Measurements from ENCODE around the gene APBB2.

APBB2 gene

GRCh38 chr4:40897557-40898203, 316.7 kb downstream of the APBB2 start:
- DNase-seq (ENCODE audit: low spot score): peak; percentile 72

GRCh38 chr4:40890764-40891163, 323.6 kb downstream of the APBB2 start:
- DNase-seq (ENCODE audit: low spot score): no peak

DNA sequence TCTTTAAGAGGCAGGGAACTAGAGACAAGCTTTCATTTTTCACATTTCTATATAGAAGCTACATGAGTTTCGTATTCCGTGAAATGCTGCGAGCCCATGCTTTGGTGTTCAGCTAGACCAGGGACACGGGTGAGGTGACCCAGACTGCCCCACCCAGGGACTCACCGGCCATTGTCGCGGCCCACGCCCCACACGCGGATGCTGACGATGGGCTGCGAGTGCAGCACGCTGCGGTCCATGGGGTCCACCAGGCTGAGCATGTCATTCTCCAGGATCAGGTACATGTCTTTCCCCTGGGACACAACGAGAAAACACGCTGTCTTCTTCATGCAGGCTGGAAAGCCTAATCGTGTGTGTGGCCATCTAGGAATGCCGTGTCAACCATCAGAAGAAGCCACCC, 324.1 kb downstream of the APBB2 start:
- no peak for DNase-seq (ENCODE audit: low spot score)

GRCh38 chr4:40888933-40889332, 325.4 kb downstream of the APBB2 start:
- DNase-seq (ENCODE audit: low spot score): no peak

DNA sequence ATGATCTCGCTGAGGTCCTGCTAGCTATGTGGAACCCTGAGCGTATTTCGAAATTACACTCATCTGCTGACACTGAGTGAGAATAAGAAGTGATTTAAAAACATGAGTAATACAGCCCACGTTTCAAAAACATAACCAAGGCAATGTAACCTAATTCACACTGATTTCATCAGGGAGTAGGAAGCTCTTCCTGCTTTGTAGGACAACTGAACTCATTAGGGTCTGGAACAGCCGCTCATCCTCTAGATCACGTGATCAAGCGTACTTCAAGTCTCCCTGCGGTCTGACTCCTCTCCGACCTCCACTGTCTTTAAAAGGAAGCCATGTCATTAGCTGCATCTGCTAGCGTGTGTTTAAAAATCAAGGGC, 326.6 kb downstream of the APBB2 start:
- no peak for DNase-seq (ENCODE audit: low spot score)

DNA sequence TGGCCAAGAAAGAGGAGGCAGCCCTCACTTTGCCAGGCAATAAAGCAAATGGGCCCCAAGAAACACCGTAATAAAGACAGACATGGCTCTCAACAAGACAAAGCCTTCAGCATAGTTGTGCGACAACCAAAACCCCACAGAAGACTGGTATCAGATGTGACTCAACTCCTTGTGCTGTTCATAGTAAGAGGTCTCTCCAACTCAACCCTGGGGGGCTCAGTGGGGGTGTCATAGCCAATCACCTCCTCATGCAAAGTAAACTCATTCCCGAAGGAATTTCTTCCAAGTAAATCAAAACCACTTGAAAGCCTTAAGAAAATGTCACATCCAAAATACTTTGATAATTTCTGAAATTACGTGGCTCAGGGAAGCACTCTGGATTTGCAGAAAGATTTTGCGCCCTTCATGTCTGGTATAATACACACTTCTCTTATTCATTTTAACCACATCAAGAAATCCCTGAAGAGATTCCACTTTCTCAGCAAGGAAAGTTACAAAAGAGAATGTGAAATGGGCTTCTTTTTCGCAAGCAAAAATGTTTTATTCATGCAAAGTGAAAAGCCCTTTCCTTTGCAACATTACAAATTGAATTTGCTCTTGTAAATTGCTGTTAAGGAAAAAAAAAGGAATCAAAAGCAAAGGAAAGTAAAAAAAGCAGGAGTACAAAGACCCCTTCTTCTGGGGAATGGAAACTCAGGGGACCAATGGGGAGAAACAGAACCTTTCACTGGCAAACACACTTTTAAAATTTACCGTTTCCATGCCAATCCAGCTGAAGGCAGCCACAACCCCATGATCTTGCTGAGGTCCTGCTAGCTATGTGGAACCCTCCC, 327.2 kb downstream of the APBB2 start:
- DNase-seq (ENCODE audit: low spot score): no peak

DNA sequence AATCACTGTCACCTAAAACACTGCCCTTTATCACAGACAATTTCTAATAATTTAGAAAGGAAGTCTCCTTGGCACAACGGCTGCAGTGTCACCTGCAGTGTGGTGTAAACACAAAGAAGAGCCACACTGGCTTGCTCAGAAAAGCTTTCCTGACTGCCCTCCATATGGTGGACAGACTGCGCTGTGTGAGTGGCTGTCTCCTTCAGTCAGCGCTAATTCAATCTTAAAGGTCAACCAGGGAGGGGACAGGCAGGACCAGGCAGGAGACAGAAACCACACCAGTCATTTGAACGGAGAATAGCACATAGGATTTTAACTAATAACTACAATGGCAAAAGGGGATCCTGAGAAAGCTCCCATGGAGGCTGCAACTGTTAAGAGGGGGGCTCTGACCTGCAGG, 332.5 kb downstream of the APBB2 start:
- no peak for DNase-seq (ENCODE audit: low spot score)

DNA sequence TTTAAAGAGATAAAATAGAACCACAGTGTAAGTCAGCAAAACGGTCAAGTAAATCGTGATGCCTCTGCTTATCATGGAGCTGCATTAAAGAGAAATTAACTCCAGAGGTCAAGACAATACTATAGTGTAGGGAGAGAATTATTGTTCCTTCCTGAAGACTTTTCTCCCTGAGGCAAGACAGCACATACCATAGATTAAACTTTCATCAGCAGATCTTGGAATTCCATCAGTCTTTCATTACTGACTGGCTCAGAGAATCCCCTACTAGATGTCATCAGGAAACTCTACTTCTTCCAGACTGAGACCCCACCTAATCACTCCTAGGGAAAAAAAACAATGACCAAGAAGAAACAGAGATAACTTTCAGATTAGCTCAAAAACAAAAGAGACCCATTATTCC, 333.2 kb downstream of the APBB2 start:
- no peak for DNase-seq (ENCODE audit: low spot score)

DNA sequence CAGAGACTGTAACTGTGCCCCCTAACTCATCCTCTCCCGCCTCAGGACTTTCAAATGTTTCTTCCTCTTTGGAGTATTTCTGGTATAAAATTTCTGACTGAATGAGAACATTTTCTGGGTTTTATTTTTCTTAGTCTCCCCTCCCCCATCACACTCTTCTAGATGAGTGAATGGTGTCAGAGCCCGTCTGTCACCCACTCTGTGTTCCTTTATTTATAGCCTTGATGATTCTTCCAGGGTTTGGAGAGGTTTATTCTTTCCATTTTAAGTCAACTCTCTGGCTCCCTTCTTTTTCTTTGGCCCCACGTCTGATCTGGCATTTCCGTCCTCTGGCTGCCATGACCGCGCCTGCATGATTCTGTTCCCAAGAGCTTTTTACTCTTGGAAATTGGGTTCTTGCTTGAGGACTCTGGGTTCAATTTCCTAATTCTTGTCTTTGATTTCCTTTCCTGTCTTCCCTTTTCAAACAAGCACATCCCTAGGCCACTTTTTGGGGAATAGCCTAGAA, 335.7 kb downstream of the APBB2 start:
- no peak for DNase-seq (ENCODE audit: low spot score)

- no peak for DNase-seq (ENCODE audit: low spot score)
These were observed 337.3 kb downstream of the APBB2 start for GRCh38 chr4:40877081-40877480.

DNA sequence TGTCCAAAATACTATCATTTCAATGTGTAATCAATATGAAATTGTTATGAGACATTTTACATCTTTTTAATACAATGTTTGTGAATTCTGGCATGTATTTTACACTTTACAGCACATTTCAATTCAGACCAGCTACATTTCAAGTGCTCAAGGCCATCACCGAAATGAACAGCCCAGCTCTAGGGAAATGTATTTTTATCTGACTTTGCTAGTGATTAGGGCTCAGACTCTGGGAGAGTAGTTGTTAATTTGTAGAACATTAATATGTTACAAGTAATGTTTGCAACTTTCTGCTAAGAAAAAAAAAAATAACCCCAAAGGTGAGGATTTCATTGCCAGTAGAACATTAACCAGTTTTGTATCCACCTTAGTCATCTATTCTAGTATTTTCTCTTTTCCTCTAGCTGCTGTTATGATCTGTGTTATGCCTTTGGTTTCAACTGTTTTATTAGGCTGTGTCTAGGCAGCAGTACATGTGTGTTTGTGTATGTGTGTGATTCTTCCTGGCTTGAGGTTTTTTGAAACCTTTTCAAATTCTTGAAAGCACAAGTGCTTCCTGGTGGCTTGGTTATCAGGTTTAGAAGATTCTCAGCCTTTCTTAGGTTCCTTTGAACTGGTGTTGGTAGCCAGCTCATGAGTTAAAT, 338.7 kb downstream of the APBB2 start:
- DNase-seq (ENCODE audit: low spot score): no peak

GRCh38 chr4:40874901-40875300, 339.4 kb downstream of the APBB2 start:
- no peak for DNase-seq (ENCODE audit: low spot score)

- no peak for DNase-seq (ENCODE audit: low spot score)
These were observed 340.0 kb downstream of the APBB2 start for GRCh38 chr4:40874331-40874730.

GRCh38 chr4:40871695-40872250, 342.6 kb downstream of the APBB2 start:
- no peak for DNase-seq (ENCODE audit: low spot score)

GRCh38 chr4:40870150-40870549, 344.2 kb downstream of the APBB2 start:
- no peak for DNase-seq (ENCODE audit: low spot score)

- DNase-seq (ENCODE audit: low spot score): no peak
These were observed 348.6 kb downstream of the APBB2 start for GRCh38 chr4:40865696-40866095.

- DNase-seq (ENCODE audit: low spot score): no peak
These were observed 349.8 kb downstream of the APBB2 start for GRCh38 chr4:40864531-40864930.

DNA sequence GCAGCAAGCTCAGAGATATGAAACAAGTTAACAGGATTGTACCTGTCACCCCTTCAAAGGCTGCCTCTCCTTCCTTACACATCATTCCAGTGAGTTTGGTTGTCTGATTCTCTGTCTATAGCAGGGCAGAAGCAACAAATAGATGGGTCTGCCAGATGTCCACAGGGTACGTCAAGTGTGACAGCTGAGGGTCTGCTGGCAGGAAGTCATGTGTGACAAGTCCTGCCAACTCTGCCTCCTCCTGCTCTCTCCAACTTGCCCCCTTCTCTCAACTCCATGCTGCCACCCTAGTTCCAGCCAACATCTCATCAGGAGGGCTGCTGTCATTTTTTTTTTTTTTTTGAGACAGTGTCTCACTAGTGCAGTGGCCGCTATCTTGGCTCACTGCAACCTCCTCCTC, 355.4 kb downstream of the APBB2 start:
- peak; percentile 68 for DNase-seq (ENCODE audit: low spot score)

DNA sequence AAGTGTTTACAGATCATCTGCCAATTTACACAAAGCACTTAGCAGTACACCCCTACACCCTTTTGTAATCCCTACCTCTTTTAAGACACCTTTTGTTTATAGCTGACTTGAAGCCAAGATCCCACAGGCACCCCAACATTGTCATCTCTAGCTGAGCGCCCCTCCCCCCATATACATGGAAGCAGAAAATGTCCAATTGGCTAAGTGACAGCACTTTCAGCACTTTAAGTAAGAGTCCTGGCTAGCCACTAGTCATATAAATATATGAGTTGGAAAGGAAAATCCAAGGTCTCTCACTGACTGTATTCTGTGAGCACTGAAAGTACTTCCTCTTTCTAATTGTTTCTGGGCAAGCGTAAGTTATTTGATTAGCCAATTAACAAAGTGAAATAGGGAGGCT, 356.4 kb downstream of the APBB2 start:
- peak; percentile 57 for DNase-seq (ENCODE audit: low spot score)

DNA sequence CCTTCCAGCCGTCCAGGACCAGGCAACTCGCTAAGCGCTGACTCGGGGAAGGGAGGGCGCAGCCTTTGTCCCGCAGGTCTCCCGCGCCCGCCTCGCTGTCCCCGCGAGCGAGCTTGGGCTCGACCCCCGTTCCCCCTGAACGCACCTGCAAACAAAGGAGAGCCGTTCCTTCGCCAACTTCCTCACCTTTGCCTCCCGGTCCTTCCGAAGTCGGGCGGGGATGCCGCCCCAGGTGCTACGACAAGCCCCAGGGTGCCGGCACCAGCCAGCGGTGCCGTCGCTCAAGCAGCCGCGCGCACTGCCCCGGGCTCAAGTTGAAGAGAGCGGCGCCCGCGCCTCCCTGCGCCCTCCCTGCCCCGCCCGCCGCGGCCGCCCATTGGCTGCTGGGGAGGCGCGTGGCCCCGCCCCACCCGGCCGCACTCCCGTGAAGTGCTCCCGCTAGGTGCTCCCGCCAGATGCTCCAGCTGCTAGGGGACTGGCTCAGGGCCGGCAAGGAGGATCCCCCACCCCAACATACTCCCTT, 357.4 kb downstream of the APBB2 start:
- DNase-seq (ENCODE audit: low spot score): peak; percentile 85

DNA sequence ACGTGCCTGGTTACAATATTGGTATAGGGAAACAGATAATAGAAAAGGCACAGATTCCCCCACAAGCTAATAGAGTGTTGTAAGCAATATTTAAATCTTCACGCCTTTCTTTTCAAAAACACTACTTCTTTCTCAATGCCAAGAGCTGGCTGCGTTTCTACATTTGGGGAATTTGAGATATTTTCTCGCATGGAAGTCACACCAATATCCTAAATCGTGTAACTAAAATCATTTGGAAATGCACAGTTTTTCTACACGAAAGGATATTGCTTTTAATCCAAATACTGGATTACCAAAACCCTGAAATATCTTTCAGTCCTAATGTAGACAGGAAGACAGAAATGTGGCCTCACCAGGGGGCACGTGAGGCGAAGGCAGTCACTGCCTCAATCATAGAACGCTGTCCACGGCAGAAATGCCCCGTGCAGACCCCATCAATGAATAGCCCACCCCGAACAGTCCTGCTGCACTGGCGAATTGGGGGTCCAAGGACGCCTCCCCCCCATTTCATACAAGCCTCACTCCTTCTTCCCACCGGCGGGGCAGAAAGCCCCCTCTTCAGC, 358.0 kb downstream of the APBB2 start:
- DNase-seq (ENCODE audit: low spot score): peak; percentile 44

DNA sequence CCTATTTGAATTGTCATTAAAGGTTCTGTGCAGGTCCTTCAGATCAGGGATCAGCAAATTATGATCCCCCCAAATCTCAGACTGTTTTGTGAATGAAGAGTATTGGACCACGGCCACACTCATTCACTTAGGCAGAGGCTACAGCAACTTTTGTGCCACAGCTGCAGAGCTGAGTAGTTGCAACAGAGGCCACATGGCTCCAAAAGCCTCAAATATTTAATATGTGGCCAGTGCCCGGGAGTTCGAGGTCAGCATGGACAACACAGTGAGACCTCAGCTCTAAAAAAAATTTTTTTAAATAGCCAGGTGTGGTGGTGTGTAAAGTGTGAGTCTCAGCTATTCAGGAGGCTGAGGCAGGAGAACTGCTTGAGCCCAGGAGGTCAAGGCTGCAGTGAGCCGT, 363.8 kb downstream of the APBB2 start:
- no peak for DNase-seq (ENCODE audit: low spot score)

Data from NAMALWA (cell line).